ENCODE results near the gene HES6.

DNA sequence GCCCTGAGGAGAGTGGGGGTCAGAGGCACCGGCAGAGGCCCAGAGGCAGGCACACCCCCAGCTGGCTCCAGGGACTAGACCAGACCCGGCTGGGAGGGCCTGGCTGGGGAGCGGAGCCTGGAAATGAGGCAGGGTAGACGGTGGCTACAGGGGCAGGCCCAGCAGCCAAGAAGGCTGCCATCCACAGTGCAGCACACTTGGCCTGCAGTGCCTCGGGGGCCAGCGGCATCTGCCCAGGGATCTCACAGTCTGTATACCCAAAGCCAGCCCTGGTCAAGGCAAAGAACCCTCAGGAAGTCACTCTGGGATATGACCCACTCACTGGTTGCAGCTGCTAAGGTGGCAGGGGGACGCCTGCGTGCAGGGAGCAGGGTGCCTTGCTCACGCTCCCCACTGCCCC lies 30.8 kb upstream of the HES6 start:
- TF ChIP-seq CTCF (IDR thresholded peaks at IDR 0.05) (no peak), POLR2A (IDR thresholded peaks at IDR 0.05) (no peak)
